HFF-Myc (cell line): ENCODE measurements around the gene IL1A.
"Not testable (repeated sequence)": the region's sequence is repeated elsewhere in the genome, so short reads cannot be mapped to it uniquely, and the experiment has no call there.

Experiments used
- DNase-seq: peaks from one replicate; pipeline ENCODE4 v3.0.0-alpha.2; 2011; ENCODE audit warnings: low read depth; ENCODE audit errors: extremely low read depth
- H3K4me3 ChIP-seq: replicated peaks from 2 replicates; pipeline ENCODE4 v1.5.1; 2011; ENCODE audit warnings: low read depth, mild to moderate bottlenecking, control low read depth, low read length
- TF ChIP-seq, protein P1 (sequence below): IDR thresholded peaks from 2 replicates; pipeline ENCODE4 v1.5.1; 2012; ENCODE audit warnings: mild to moderate bottlenecking, low read depth, low read length, control low read depth; ENCODE audit errors: missing control alignments

Gene IL1A

GRCh38 chr2:112784199-112785189 is at the start of gene IL1A:
TSS of gene IL1A (minus strand) at chr2:112784493. CDS start at chr2:112783770, 723 bp downstream.
- no peak within 1 kb of the TSS for H3K4me3 ChIP-seq
- no peak for DNase-seq
- TF ChIP-seq, protein P1, sequence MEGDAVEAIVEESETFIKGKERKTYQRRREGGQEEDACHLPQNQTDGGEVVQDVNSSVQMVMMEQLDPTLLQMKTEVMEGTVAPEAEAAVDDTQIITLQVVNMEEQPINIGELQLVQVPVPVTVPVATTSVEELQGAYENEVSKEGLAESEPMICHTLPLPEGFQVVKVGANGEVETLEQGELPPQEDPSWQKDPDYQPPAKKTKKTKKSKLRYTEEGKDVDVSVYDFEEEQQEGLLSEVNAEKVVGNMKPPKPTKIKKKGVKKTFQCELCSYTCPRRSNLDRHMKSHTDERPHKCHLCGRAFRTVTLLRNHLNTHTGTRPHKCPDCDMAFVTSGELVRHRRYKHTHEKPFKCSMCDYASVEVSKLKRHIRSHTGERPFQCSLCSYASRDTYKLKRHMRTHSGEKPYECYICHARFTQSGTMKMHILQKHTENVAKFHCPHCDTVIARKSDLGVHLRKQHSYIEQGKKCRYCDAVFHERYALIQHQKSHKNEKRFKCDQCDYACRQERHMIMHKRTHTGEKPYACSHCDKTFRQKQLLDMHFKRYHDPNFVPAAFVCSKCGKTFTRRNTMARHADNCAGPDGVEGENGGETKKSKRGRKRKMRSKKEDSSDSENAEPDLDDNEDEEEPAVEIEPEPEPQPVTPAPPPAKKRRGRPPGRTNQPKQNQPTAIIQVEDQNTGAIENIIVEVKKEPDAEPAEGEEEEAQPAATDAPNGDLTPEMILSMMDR: no peak

DNA sequence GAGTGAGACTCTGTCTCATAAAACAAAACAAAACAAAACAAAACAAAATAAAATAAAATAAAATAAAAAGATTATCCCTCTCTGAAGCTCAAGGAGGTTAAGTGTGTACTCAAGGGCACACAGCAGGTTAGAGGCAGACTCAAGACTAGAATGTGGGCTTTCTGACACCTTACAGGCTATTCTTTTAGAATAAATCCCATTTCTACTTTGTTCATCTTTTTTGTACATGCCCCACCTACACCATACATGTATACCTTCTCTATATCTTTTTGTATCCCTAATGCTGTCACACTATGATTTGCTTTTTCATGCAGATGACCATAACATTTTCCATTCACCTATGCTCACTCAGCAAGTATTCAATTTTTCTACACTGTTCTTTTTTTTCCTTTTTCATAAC is 49.7 kb upstream of the IL1A start:
- DNase-seq: no peak
- TF ChIP-seq, protein P1: no peak
- no peak overlapping the region for H3K4me3 ChIP-seq

DNA sequence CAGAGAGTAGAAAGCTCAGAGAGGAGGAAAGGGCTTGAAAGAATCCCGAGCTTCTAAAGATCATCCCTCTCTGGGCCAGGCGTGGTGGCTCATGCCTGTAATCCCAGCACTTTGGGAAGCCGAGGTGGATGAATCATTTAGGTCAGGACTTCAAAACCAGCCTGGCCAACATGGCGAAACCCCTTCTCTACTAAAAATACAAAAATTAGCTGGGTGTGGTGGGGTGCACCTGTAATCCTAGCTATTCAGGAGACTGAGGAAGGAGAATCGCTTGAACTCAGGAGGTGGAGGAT is 49.3 kb upstream of the IL1A start:
- not testable (repeated sequence) for H3K4me3 ChIP-seq, DNase-seq

GRCh38 chr2:112832841-112833638 is 48.7 kb upstream of the IL1A start:
- no peak overlapping the region for H3K4me3 ChIP-seq
- TF ChIP-seq, protein P1: no peak
- DNase-seq: no peak

GRCh38 chr2:112831946-112832840 is 47.9 kb upstream of the IL1A start:
- no peak overlapping the region for H3K4me3 ChIP-seq
- TF ChIP-seq, protein P1: no peak
- DNase-seq: no peak

DNA sequence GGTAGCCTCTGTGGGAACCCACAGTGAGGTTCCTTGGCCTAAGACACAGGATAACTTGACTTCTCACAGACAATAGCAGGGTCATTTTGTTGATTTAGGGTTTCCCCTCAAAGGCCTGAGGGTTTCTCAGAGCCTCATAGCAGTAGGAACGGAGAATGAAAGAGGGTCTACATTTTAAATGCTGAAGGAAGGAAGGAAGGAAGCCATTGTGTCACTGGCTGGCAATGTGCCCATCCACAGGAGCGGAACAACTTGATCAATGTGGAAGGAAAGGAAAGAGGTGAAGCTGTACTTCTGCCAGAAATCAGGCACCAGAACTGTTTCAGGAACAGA is 47.2 kb upstream of the IL1A start:
- TF ChIP-seq, protein P1: no peak
- no peak overlapping the region for H3K4me3 ChIP-seq
- no peak for DNase-seq
